Sigmoid colon (tissue), 7 donors: ENCODE data around the gene SLC17A2. TPM values are rescaled to one million over a fixed set of nuclear protein-coding genes. Genes with fewer than 3 reads are reported as not detected.

Experiments
- DNase-seq: peaks from one replicate; pipeline ENCODE4 v3.0.0-alpha.2; 2019
- H3K27ac ChIP-seq, 4 donors: fragments of 200-600 bp; sonication (generic); one replicate each; pipeline ENCODE4 v1.5.1; 2016 to 2019; ENCODE audit warnings: mild to moderate bottlenecking in 1 of 4
- H3K27me3 ChIP-seq, 3 donors: fragments of 200-600 bp; sonication (generic); one replicate each; pipeline ENCODE4 v1.5.1; 2019; ENCODE audit warnings: mild to moderate bottlenecking in 1 of 3
- H3K36me3 ChIP-seq, 4 donors: fragments of 200-600 bp; sonication (generic); one replicate each; pipeline ENCODE4 v1.5.1; 2016 to 2019
- H3K4me1 ChIP-seq, 4 donors: fragments of 200-600 bp; sonication (generic); one replicate each; pipeline ENCODE4 v1.5.1; 2017 to 2019
- H3K4me3 ChIP-seq, 4 donors: fragments of 200-600 bp; sonication (generic); one replicate each; pipeline ENCODE4 v1.5.1; 2017 to 2019; ENCODE audit warnings: mild to moderate bottlenecking in 2 of 4, moderate library complexity in 1 of 4
- H3K9me3 ChIP-seq, 4 donors: fragments of 200-600 bp in 3 of 4; sonication (generic) in 3 of 4; one replicate each; pipeline versions ENCODE4 v1.5.1 to v1.6.1; 2013 to 2019
- CTCF ChIP-seq, 4 experiments: fragments of 450-650 bp in 3 of 4; fragments of 200-600 bp in 1 of 4; IDR thresholded peaks; one replicate each; pipeline ENCODE4 v1.5.1; 2016 to 2019; ENCODE audit warnings: antibody characterized with exemption in 4 of 4, mild to moderate bottlenecking in 3 of 4, moderate library complexity in 2 of 4
- EP300 ChIP-seq, 4 donors: sonication (generic); formaldehyde crosslinking; IDR thresholded peaks; one replicate each; pipeline ENCODE4 v1.6.1; 2017; ENCODE audit warnings: antibody characterized with exemption in 4 of 4
- POLR2A ChIP-seq, 2 donors: fragments of 450-650 bp; IDR thresholded peaks; one replicate each; pipeline ENCODE4 v1.6.1; 2016; ENCODE audit warnings: antibody characterized with exemption in 2 of 2, mild to moderate bottlenecking in 2 of 2, moderate library complexity in 2 of 2
- POLR2AphosphoS5 ChIP-seq, 4 donors: sonication (generic); formaldehyde crosslinking; IDR thresholded peaks; one replicate each; pipeline ENCODE4 v1.6.1; 2017; ENCODE audit warnings: antibody characterized with exemption in 4 of 4
- WGBS, 2 donors: extraction: QIAGEN DNeasy Blood & Tissue Kit; methylation state at CpG; one replicate each; pipeline ENCODE4 v1.1.7; 2013; 5-methylcytosine and 5-hydroxymethylcytosine counted together
- intact Hi-C: fragments of 100-400 bp; cut with DNase I; formaldehyde crosslinking; loops from one replicate; pipeline ENCODE4 v1.15.1; 2023
- polyA plus RNA-seq, 3 donors: library from polyadenylated mRNA; stranded (reverse); fragments of 200-250 nt; gene quantifications; one replicate each; pipeline ENCODE4 v1.2.3, GENCODE V29; 2013
- total RNA-seq, 4 donors: library from RNA; depleted of rRNA; stranded (reverse); fragments of >200 nt; gene quantifications; one replicate each; pipeline ENCODE4 v1.1.0, GENCODE V29; 2016
- donor health status: healthy with polysubstance abuse.
- donor health status: Bipolar disorder and iron deficiency.
- donor health status: healthy.

SLC17A2 gene
- total and polyA plus RNA-seq, 7 donors = not detected

GRCh38 chr6:25958700-25959162 is 28.2 kb upstream of the SLC17A2 start:
- WGBS, 2 donors = 84 to 89% methylated on average over 3 of the region's 3 CpGs
- no peaks in the 10 kb centered on the region for H3K27me3 ChIP-seq
- peaks cover 0 to 17% (median 12%) of the 10 kb centered on the region in 4 donors for H3K4me1 ChIP-seq
- no peak overlapping the region for H3K27ac ChIP-seq
- no peak for DNase-seq
- no peak for TF ChIP-seq POLR2A (IDR thresholded peaks at IDR 0.05)
- no peak for TF ChIP-seq CTCF (IDR thresholded peaks at IDR 0.05)
- no peak for TF ChIP-seq EP300 (IDR thresholded peaks at IDR 0.05)
- no peak for TF ChIP-seq POLR2AphosphoS5 (IDR thresholded peaks at IDR 0.05)
- no peaks in the 10 kb centered on the region for H3K9me3 ChIP-seq
- no peak overlapping the region for H3K4me3 ChIP-seq
- intact Hi-C loops = no loop called here
- no peaks in the 10 kb centered on the region for H3K36me3 ChIP-seq

GRCh38 chr6:25956226-25956625 is 25.7 kb upstream of the SLC17A2 start:
- Histone ChIP-seq H3K27ac (no peak overlapping the region), H3K36me3 (no peaks in the 10 kb centered on the region), H3K9me3 (no peaks in the 10 kb centered on the region), H3K4me3 (no peak overlapping the region), H3K27me3 (no peaks in the 10 kb centered on the region), H3K4me1 (no peaks in the 10 kb centered on the region)
- 82 to 86% methylated on average over 3 of the region's 3 CpGs for WGBS, 2 donors
- DNase-seq = no peak
- intact Hi-C loops = no loop called here
- TF ChIP-seq POLR2AphosphoS5 (IDR thresholded peaks at IDR 0.05) = no peak
- no peak for TF ChIP-seq EP300 (IDR thresholded peaks at IDR 0.05)
- no peak for TF ChIP-seq CTCF (IDR thresholded peaks at IDR 0.05)
- no peak for TF ChIP-seq POLR2A (IDR thresholded peaks at IDR 0.05)

- Histone ChIP-seq H3K9me3 (no peaks in the 10 kb centered on the region), H3K27me3 (no peaks in the 10 kb centered on the region), H3K4me3 (no peak overlapping the region), H3K27ac (no peak overlapping the region), H3K36me3 (no peaks in the 10 kb centered on the region), H3K4me1 (no peaks in the 10 kb centered on the region)
- intact Hi-C loops = no loop called here
- TF ChIP-seq CTCF (IDR thresholded peaks at IDR 0.05) (no peak), POLR2AphosphoS5 (IDR thresholded peaks at IDR 0.05) (no peak), POLR2A (IDR thresholded peaks at IDR 0.05) (no peak), EP300 (IDR thresholded peaks at IDR 0.05) (no peak)
- WGBS, 2 donors = 0 to 83% methylated on average over 1 of the region's 1 CpG
- DNase-seq = no peak
These were observed 24.3 kb upstream of the SLC17A2 start for GRCh38 chr6:25954756-25955155.

- no peak for TF ChIP-seq EP300 (IDR thresholded peaks at IDR 0.05)
- no peak for TF ChIP-seq POLR2A (IDR thresholded peaks at IDR 0.05)
- TF ChIP-seq POLR2AphosphoS5 (IDR thresholded peaks at IDR 0.05) = no peak
- no peak for TF ChIP-seq CTCF (IDR thresholded peaks at IDR 0.05)
- Histone ChIP-seq H3K4me3 (no peak overlapping the region), H3K27ac (no peak overlapping the region), H3K27me3 (no peaks in the 10 kb centered on the region), H3K9me3 (no peaks in the 10 kb centered on the region), H3K4me1 (no peaks in the 10 kb centered on the region), H3K36me3 (no peaks in the 10 kb centered on the region)
- 71 to 90% methylated on average over 3 of the region's 3 CpGs for WGBS, 2 donors
- no peak for DNase-seq
- intact Hi-C loops = no loop called here
These were observed 23.2 kb upstream of the SLC17A2 start for GRCh38 chr6:25953733-25954132.

- TF ChIP-seq CTCF (IDR thresholded peaks at IDR 0.05) (no peak), EP300 (IDR thresholded peaks at IDR 0.05) (no peak), POLR2A (IDR thresholded peaks at IDR 0.05) (no peak), POLR2AphosphoS5 (IDR thresholded peaks at IDR 0.05) (no peak)
- Histone ChIP-seq H3K4me3 (no peak overlapping the region), H3K4me1 (no peaks in the 10 kb centered on the region), H3K36me3 (no peaks in the 10 kb centered on the region), H3K27ac (no peak overlapping the region), H3K9me3 (no peaks in the 10 kb centered on the region), H3K27me3 (no peaks in the 10 kb centered on the region)
- 93 to 94% methylated on average over 2 of the region's 2 CpGs for WGBS, 2 donors
- intact Hi-C loops = no loop called here
- no peak for DNase-seq
These were observed 22.0 kb upstream of the SLC17A2 start for GRCh38 chr6:25952535-25952934.
